OCI-LY1 (cell line): ENCODE results near the gene ANP32E.
"Not testable (repeated sequence)": the region's sequence is repeated elsewhere in the genome, so short reads cannot be mapped to it uniquely, and the experiment has no call there.

Experiments
- CTCF ChIP-seq: fragments of 200-600 bp; sonication (generic), shearing (Covaris generic); IDR thresholded peaks from 2 replicates; pipeline ENCODE4 v1.5.1; 2017; ENCODE audit warnings: mild to moderate bottlenecking, antibody characterized with exemption, low read length, moderate library complexity, mixed read lengths
- EZH2 ChIP-seq: fragments of 200-600 bp; sonication (generic), shearing (Covaris generic); IDR thresholded peaks from 2 replicates; pipeline ENCODE4 v1.8.0; 2017; ENCODE audit warnings: borderline replicate concordance, mixed run types, mild to moderate bottlenecking, antibody characterized with exemption, low read length, moderate library complexity, mixed read lengths

DNA sequence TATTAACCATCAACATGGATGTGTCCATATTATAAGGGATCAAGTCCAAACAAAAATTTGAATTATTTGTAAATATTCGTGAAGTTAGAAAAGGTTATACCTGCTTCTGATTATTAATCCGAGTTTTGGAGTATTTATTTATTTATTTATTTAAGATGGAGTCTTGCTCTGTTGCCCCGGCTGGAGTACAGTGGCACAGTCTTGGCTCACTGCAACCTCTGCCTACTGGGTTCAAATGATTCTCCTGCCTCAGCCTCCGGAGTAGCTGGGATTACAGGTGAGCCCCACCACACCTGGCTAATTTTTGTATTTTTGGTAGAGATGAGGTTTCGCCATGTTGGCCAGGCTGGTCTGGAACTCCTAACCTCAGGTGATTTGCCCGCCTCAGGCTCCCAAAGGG, 20.1 kb downstream of the ANP32E start:
- not testable (repeated sequence) for TF ChIP-seq CTCF, EZH2
